Transverse colon (tissue), 4 donors: ENCODE measurements around the gene RIMS3.
"Not testable (repeated sequence)": the region's sequence is repeated elsewhere in the genome, so short reads cannot be mapped to it uniquely, and the experiment has no call there.

Experiments used
- CTCF ChIP-seq, 5 experiments: fragments of 200-600 bp in 3 of 5; fragments of 450-650 bp in 2 of 5; sonication (generic) in 3 of 5; IDR thresholded peaks; 1 replicate in 2 of 5; 2 replicates in 3 of 5; pipeline ENCODE4 v1.5.1; 2016 to 2017; ENCODE audit warnings: antibody characterized with exemption in 5 of 5, inconsistent platforms in 3 of 5, mild to moderate bottlenecking in 2 of 5, moderate library complexity in 1 of 5
- POLR2A ChIP-seq: fragments of 450-650 bp; IDR thresholded peaks from one replicate; pipeline ENCODE4 v1.6.1; 2016; ENCODE audit warnings: antibody characterized with exemption, mild to moderate bottlenecking, moderate library complexity
- POLR2AphosphoS5 ChIP-seq, 3 donors: sonication (generic); formaldehyde crosslinking; IDR thresholded peaks; one replicate each; pipeline ENCODE4 v1.6.1; 2016; ENCODE audit warnings: antibody characterized with exemption in 3 of 3

- TF ChIP-seq CTCF (IDR thresholded peaks at IDR 0.05); POLR2A; POLR2AphosphoS5 (IDR thresholded peaks at IDR 0.05): not testable (repeated sequence)
These were observed 37.3 kb upstream of the RIMS3 start for GRCh38 chr1:40702810-40703209.
